GM21423 (cell line): Measurements from ENCODE around the gene STRN4.
"Not testable (repeated sequence)": the region's sequence is repeated elsewhere in the genome, so short reads cannot be mapped to it uniquely, and the experiment has no call there.

ENCODE experiments used
- ATAC-seq: cut with Tn5 transposase; IDR thresholded peaks from one replicate; pipeline ENCODE4 v1.9.1; 2021; ENCODE audit warnings: mild to moderate bottlenecking, moderate library complexity; ENCODE audit not compliant: unreplicated experiment

STRN4 gene

DNA sequence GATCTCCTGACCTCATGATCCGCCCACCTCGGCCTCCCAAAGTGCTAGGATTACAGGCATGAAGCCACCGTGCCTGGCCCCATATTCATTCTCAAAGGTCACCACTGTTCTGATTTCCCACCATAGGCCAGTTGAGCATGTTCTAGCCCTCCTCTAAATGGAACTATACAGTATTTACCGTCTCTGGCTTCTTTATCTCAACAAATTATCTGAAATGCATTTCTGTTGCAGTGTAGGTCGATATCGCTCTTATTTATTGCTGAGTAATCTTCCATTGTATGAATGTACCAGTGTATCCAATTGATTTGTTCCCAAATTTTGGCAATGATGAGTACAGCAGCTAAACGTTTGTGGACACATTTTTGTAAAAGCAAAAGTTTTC, 26.8 kb upstream of the STRN4 start:
- ATAC-seq: no peak

DNA sequence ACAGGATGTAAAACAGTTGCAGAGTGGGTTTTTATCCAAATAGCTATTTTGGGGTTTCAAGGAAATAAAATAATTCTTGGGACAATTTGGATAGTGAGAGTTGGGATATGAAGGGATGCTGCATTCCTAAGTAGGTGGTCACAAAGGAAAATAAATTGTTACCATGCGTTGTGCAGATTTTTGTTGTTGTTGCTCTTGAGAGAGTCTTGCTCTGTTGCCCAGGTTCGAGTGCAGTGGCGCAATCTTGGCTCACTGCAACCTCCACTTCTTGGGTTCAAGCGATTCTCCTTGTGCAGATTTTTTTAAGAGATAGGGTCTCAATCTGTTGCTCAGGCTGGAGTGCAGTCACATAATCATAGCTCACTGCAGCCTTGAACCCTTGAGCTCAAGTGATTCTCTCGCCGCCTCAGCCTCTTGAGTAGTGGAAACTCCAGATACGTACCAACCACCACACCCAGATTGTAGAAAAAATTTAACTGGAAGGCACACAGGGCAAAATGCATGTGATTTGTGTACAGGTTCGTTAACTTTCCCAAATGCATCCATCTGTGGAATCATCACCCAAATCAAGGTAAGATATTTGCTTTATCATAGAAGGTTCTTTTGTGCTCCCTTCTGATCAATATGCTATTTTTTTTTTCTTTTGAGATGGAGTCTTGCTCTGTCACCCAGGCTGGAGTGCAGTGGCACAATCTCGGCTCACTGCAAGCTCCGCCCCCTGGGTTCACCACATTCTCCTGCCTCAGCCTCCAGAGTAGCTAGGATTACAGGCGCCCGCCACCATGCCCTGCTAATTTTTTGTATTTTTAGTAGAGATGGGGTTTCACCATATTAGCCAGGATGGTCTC, 26.1 kb upstream of the STRN4 start:
- ATAC-seq: no peak

DNA sequence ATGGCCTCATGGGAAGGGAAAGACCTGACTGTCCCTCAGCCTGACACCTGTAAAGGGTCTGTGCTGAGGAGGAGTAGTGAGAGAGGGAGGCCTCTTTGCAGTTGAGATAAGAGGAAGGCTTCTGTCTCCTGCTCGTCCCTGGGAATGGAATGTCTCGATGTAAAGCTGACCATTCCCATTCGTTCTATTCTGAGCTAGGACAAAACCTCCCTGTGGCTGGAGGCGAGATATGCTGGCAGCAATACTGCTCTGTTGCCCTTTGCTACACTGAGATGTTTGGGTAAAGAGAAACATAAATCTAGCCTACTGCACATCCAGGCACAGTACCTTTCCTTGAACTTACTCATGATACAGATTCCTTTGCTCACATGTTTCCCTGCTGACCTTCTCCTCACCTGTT, 22.5 kb upstream of the STRN4 start:
- not testable (repeated sequence) for ATAC-seq

DNA sequence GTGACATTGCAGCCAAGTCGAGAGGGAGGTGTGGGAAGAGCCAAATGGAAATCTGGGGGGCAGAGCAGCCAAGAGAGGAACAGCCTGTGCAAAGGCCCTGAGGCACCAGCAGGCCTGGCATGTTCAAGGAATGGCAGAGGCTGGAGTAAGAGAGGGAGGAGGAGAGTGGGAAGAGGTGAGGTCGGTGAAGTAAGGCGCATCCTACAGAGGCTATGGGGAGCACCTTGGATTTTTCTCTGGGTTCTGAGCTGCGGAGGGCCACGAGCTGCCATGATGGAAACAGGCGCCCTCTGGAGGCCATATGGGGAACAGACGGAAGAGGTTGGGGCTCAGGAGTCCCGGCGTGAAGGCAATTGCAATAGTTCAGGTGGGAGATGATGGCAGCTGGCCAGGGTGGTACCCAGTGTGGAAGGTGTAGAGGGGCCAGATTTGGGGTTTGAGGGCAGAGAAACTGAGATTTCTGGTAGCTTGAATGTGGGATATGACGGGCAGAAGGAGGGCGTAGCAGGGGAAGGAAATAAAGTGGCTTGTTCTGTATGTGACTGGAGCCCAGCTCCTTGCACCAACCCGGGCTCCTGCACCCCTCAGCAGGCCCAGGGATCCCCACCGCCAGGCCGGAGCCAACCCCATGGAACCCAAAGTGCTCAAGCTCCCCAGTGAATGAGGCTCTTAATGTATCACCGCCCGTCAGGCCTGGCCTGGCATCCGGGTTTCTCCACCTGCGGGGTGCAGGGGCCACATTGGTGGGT, 20.5 kb upstream of the STRN4 start:
- no peak for ATAC-seq

DNA sequence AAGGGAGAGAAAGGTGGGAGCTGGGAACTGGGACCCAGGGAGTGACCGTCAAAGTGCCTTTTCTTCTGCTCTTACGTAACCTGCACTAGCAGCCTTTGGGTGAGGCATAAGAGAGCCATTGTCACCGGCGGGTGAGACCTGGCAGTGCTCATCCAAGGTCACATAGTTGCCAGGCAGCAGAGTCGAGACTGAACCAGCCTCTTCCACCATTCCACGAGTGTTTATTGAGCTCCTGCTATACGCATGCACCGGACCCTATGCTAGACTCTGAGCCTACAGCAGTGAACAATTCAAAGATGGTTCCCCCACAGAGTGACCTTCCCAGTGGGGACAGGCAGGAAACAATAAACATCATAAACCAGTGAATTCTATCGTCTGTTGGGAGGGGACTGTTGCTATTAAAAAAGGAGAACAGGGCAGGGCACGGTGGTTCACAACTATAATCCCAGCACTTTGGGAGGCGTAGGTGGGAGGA, 18.6 kb upstream of the STRN4 start:
- no peak for ATAC-seq

DNA sequence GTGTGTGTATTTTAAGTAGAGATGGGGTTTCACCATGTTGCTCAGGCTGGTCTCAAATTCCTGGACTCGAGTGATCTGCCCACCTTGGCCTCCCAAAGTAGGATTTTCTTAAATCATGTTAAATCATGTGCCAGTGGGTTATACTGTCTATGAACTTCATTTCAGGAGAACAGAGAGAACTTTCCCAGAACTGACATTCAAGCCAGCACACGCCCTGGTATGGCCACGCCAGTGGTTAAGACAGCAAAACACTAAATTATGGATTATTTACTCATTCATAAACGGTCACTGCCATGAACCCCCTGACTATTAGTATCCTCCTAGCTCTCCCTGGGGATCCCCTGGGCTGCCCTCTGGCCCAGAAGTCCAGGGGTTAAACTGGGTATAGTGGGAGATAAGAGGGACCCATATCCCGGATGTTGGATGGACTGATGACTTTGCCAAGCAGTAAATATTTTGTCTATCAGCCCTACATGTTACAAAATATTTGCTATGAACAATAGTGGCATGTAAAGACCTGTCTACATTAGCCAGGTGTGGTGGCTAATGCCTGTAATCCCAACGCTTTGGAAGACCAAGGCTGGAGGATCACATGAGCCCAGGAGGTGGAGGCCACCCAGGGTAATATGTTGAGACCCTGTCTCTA, 16.1 kb upstream of the STRN4 start:
- ATAC-seq: no peak

DNA sequence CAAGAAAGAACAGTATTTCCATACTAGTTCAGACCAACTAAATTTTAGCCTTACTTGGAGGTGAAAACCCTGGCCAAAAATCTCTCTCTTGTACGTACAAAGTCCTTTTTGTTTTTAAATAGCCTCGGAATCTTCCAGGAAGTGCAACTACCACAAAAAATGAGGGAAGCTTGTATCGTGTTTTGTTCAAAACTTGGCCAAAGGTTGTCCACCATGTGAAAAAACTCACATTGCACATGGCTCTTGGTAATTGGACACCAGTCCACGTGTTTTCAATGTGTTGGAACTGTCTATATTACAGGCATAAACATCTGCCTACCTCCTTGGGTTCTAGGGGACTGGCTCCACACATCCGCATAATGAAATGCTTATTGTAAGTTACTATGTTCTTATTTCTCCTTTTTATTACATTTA, 15.2 kb upstream of the STRN4 start:
- no peak for ATAC-seq

DNA sequence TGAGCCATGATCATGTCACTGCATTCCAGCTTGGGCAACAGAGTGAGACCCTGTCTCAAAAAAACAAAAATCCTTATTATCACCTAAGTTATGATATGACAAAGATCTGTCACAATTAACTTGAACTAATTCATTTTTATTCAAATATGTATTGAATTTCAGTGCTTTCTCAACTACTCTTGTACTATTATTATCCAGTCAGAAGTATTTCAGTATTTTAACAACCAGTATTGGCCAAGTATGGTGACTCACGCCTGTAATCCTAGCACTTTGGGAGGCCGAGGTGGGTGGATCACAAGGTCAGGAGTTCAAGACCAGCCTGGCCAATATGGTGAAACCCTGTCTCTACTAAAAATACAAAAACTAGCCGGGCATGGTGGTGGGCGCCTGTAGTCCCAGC, 14.6 kb upstream of the STRN4 start:
- ATAC-seq: not testable (repeated sequence)

DNA sequence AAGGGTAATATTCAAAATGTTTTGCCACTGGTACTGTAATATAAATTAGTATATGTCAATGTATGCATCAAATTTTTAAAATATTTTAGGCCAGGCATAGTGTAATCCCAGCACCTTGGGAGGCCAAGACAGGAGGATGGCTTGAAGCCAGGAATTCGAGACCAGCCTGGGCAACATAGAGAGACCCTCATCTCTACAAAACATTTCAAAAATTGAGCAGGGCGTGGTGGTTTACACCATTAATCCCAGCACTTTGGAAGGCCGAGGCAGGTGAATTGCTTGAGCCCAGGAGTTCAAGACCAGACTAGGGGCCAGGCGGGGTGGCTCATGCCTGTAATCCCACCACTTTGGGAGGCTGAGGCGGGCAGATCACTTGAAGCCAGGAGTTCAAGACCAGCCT, 14.1 kb upstream of the STRN4 start:
- no peak for ATAC-seq

DNA sequence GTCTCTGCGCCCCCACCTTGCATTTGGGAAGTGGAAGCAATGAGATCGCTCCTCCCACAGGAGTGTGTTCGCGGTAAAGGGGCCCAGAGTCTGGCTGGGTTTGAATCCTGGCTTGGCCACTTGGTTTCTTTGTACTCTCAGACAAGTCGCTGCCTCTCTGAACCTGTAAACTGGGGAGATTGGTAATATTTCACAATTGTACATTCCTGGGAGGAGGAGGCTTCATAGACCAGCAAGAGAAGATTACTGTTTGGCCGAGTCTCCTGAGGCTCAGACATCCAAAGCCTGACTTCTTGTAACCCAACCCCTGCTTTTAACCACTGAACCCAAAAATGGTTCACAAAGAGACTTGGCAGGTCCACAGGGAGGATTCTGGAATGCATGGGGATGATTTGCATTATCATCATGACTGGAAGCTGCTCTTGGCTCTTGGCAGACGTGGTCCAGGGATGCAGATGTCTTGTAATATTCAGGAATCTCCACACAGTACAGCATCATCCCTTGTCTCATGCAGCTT, 13.6 kb upstream of the STRN4 start:
- no peak for ATAC-seq

DNA sequence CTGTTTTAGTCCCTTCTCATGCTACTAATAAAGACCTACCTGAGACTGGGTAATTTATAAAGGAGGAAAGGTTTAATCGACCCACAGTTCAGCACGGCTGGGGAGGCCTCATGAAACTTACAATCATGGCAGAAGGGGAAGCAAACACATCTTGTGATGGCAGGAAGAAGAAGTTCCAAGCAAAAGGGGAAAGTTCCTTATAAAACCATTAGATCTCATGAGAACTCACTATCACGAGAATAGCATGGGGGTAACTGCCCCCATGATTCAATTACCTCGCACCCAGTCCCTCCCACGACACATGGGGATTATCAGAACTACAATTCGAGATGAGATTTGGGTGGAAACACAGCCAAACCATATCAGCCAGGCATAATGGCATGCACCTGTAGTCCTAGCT, 13.0 kb upstream of the STRN4 start:
- no peak for ATAC-seq

DNA sequence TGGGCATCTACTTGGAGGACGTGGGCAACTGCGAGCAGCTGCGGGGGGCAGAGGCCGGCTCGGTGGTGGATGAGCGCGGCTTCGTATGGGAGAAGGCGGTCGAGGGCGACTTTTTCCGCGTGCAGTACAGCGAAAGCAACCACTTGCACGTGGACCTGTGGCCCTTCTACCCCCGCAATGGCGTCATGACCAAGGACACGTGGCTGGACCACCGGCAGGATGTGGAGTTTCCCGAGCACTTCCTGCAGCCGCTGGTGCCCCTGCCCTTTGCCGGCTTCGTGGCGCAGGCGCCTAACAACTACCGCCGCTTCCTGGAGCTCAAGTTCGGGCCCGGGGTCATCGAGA, 10.3 kb upstream of the STRN4 start:
- ATAC-seq: no peak

DNA sequence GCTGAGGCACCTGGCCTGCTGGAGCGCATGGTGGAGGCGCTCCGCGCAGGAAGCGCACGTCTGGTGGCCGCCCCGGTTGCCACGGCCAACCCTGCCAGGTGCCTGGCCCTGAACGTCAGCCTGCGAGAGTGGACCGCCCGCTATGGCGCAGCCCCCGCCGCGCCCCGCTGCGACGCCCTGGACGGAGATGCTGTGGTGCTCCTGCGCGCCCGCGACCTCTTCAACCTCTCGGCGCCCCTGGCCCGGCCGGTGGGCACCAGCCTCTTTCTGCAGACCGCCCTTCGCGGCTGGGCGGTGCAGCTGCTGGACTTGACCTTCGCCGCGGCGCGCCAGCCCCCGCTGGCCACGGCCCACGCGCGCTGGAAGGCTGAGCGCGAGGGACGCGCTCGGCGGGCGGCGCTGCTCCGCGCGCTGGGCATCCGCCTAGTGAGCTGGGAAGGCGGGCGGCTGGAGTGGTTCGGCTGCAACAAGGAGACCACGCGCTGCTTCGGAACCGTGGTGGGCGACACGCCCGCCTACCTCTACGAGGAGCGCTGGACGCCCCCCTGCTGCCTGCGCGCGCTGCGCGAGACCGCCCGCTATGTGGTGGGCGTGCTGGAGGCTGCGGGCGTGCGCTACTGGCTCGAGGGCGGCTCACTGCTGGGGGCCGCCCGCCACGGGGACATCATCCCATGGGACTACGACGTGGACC, 9.7 kb upstream of the STRN4 start:
- no peak for ATAC-seq

DNA sequence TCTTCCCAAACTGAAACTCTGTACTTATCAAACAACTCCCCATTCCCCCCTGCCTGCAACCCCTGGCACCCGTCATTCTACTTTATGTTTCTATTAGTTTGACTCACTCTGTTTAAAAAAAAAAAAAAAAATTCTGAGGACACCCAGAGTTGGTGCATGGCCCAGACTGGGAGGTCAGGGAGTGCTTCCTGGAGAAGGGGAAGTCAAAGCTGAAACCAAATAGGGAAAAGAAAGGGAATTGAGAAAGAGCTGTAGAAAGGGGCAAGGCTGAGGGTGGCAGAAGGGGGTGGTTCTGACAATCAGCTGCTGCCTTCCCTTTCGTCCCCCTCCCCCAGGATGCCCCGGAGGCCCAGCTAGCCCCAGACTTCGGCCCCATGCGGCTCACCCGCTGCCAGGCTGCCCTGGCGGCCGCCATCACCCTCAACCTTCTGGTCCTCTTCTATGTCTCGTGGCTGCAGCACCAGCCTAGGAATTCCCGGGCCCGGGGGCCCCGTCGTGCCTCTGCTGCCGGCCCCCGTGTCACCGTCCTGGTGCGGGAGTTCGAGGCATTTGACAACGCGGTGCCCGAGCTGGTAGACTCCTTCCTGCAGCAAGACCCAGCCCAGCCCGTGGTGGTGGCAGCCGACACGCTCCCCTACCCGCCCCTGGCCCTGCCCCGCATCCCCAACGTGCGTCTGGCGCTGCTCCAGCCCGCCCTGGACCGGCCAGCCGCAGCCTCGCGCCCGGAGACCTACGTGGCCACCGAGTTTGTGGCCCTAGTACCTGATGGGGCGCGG, 9.0 kb upstream of the STRN4 start:
- no peak for ATAC-seq

DNA sequence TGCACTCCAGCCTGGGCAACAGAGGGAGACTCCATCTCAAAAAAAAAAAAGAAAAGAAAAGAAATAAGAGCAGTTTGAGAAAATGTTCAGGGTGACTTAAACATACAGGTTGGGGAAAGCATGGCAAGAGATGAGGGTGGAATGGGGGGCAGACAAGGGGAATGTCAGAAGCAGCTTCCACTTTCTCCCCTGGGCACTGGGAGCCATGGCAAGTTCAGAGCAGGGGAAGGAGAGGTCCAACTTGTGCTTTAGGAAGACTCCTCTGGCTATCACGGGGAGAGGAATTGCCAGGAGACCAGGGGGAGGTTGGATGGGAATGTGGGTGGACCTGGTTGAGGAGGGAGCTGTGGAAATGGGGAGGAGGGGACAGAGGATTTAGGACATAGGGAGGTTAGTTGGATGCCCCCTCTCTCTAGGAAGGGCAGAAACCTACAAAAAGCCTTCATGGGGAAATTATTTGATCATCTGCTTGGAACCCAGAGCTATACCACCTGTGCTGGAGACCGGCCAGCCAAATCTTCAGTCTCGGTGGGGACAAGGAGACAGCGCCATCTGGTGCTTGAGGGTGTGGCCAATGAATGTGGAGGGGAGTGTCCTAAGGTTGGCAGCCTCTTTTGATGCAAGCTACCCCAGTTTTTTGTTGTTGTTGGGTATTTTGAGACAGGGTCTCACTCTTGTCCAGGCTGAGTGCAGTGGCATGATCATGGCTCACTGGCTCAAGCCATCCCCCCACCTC, 7.3 kb upstream of the STRN4 start:
- ATAC-seq: no peak

DNA sequence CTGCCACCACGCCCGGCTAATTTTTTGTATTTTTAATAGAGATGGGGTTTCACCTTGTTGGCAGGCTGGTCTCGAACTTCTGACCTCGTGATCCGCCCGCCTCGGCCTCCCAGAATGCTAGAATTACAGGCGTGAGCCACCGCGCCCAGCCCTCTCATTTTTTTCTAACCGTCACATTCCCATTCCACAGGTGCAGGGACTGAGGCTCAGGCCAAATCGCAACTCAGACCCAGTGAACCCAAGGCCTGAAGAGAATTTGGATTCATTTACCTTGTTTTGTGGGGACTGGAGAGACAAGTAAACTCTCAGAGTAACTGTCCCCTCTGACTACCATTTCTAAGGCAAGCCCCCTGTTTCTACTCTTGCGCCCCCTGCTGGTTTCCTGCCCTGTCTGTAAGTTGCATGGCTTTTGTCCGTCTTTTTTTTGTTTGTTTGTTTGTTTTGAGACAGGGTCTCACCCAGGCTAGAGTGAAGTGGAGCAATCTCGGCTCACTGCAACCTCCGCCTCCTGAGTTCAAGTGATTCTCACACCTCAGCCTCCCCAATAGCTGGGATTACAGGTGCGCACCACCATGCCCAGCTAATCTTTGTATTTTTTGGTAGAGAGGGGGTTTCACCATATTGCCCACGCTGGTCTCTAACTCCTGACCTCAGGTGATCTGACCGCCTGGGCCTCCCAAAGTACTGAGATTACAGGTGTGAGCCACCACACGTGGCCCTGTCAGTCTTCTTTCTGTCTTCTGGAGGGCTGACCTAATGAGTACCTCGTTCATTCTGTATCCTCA, 2.3 kb upstream of the STRN4 start:
- no peak for ATAC-seq

DNA sequence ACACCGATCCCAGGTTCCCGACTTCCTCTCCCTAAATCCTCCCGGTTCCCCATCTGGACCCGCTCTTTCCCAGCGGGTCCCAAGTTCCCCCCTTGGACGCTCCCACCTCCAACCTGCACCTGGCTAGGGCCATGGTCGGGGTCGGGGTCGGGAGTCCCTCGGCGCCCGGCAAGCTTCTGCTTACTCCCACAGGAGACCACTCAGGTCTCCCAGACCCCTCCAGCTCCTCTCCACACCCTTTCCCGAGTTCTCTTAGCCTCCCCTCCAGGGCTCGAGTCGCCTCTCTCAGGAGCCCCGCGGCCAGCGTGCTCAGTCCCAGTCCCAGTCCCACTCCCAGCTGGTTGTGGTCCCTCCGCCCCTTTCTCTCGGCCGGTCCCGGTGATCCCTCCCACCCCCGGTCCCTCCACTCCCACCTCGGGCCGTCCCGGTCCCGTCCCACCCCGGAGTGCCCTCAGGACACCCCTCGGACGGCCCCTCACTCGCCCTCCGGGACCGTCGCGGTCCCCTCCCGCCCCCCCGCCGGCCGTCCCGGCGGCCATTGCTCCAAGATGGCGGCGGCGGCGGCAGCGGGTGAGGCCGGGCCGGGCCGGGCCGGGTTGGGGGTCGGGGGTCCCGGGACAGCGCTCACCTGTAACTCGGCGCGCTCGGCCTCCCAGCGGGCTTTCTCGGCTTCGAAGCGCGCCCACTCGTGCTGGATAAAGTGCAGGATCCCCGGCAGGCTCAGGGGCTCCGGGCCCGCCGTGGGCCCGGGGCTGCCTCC, 549 bp downstream of the STRN4 start, which contains the start of gene FKRP:
Gene FKRP (plus strand): TSS at position 537 of the 760 bp plus-strand sequence. CDS start 9,394 bp downstream, outside the sequence.
- ATAC-seq: peak; percentile 41

DNA sequence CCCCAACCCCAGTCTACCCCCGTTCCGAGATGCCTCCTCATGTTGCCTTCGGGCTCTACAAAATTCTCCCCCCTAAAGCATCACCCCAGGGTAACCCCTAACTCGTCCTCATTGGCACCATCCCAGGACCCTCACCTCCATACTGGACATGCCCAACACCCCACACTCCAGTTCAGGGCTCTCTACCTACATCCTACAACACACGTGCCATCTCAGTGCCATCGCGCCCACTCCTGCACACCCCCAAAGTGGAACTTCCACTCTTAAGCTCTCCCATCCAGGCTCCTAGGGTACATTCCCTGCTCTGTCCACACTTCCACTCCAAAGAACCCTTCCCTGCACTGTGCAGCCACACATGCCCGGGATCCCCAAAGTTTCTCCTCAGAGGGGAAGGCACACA, 1.2 kb downstream of the STRN4 start:
- ATAC-seq: no peak
